ENCODE results near the gene AVP.
"Not testable (repeated sequence)": the region's sequence is repeated elsewhere in the genome, so short reads cannot be mapped to it uniquely, and the experiment has no call there.

The AVP gene

GRCh38 chr20:3084283-3084985 is at the start of gene AVP:
Gene AVP (minus strand): TSS chr20:3084724. CDS start chr20:3084674, 50 bp downstream.
- DNase-seq, result no peak

DNA sequence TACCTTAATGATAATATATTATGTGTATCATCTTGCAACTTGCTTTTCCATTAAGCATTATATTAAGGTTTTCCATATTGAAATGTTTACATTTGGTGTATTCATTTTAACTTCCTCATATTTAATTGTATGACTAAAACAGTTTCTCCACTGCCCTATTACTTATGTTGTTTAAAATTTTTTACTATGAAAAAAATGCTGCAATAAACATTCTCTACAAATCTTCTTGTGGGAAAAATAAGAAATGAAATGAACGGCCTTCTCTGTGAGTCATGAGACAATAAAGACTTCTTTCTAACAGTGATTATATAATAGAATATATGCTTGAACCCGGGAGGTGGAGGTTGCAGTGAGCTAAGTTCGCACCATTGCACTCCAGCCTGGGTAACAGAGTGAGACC is 49.6 kb upstream of the AVP start:
- no peak for DNase-seq

- no peak for DNase-seq
Measured at GRCh38 chr20:3133155-3133554, 48.6 kb upstream of the AVP start.

DNA sequence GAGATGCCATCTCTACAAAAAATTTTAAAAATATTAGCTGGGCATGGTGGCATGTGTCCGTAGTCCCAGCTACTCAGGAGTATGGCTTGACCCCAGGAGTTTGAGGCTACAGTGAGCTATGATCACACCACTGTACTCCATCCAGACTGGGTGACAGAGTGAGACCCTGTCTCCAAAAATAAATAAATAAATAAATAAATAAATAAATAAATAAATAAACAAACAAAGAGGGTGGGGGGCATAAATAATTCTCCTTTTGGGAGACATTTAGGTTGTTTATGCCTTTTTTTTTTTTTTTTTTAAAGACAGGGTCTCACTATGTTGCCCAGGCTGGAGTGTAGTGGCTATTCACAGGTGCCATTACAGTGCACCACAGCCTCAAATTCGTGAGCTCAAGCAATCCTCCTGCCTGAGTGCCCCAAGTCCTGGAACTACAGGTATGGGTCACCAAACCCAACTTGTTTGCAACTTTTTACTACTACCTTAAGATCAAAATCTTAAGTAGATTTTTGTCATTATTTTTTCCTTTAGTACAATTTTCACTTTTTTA is 45.6 kb upstream of the AVP start:
- DNase-seq, result no peak

GRCh38 chr20:3129094-3129493 is 44.6 kb upstream of the AVP start:
- DNase-seq, result no peak

GRCh38 chr20:3128275-3128984 is 43.9 kb upstream of the AVP start:
- no peak for DNase-seq

DNA sequence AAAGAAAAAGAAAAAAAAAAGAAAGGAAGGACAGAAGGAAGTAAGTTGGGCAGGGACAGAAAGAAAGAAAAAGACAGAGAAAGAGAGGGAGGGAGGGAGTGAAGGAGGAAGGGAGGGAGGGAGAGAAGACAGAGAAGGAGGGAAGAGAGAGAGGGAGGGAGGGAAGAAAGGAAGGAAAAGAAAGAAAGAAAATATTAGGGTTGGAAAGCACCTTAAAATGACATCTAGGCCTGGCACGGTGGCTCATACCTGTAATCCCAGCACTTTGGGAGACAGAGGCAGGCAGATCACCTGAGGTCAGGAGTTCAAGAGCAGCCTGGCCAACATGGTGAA is 42.0 kb upstream of the AVP start:
- no peak for DNase-seq

DNA sequence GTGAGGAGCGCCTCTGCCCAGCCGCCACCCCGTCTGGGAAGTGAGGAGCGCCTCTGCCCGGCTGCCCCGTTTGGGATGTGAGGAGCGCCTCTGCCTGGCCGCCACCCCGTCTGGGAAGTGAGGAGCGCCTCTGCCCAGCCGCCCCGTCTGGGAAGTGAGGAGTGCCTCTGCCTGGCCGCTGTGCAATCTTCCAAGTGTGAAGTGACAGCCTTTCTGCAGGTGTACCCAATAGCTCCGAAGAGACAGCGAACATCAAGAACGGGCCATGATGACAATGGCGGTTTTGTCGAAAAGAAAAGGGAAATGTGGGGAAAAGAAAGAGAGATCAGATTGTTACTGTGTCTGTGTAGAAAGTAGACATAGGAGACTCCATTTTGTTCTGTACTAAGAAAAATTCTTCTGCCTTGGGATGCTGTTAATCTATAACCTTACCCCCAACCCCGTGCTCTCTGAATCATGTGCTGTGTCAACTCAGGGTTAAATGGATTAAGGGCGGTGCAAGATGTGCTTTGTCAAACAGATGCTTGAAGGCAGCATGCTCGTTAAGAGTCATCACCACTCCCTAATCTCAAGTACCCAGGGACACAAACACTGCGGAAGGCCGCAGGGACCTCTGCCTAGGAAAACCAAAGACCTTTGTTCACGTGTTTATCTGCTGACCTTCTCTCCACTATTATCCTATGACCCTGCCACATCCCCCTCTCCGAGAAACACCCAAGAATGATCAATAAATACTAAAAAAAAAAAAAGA is 41.4 kb upstream of the AVP start:
- DNase-seq, result not testable (repeated sequence)

DNA sequence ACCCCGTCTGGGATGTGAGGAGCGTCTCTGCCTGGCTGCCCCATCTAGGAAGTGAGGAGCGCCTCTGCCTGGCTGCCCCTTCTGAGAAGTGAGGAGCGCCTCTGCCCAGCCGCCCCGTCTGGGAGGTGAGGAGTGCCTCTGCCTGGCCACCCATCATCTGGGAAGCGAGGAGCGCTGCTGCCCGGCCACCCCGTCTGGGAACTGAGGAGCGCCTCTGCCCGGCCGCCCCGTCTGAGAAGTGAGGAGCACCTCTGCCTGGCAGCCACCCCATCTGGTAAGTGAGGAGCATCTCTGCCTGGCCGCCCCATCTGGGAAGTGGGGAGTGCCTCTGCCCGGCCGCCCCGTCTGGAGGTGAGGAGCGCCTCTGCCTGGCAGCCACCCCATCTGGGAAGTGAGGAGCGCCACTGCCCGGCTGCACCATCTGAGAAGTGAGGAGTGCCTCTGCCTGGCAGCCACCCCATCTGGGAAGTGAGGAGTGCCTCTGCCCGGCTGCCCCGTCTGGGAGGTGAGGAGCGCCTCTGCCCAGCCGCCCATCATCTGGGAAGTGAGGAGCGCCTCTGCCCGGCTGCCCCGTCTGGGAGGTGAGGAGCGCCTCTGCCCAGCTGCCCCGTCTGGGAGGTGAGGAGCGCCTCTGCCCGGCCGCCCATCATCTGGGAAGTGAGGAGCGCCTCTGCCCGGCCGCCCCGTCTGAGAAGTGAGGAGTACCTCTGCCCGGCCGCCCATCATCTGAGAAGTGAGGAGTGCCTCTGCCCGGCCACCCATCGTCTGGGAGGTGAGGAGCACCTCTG is 40.4 kb upstream of the AVP start:
- not testable (repeated sequence) for DNase-seq

DNA sequence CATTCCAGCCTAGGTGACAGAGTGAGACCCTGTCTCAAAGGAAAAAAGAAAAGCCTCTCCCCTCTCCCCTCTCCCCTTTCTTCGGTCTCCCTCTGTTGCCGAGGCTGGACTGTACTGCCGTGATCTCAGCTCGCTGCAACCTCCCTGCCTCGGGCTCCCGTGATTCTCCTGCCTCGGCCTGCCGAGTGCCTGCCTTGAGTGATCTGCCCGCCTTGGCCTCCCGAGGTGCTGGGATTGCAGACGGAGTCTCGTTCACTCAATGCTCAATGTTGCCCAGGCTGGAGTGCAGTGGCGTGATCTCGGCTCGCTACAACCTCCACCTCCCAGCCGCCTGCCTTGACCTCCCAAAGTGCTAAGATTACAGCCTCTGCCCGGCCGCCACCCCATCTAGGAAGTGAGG is 39.6 kb upstream of the AVP start:
- DNase-seq, result not testable (repeated sequence)

DNA sequence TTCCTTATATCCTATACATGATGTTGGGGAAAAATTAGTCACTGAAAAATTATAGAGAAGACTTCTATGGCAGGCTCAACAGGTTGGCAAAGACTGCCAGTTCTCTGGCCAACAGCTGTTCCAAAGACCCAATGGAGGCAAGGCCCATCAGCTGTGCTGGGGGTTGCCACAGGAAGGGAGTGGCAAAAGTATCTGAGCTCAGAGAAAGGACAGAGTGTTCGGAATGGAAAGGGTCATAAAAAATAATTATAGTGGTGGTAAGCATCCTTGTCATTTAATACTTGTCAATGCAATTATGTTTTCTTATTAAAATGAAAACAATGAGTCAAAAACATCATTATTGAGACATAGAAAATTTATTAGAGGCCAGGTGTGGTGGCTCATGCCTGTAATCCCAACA is 39.0 kb upstream of the AVP start:
- no peak for DNase-seq

DNA sequence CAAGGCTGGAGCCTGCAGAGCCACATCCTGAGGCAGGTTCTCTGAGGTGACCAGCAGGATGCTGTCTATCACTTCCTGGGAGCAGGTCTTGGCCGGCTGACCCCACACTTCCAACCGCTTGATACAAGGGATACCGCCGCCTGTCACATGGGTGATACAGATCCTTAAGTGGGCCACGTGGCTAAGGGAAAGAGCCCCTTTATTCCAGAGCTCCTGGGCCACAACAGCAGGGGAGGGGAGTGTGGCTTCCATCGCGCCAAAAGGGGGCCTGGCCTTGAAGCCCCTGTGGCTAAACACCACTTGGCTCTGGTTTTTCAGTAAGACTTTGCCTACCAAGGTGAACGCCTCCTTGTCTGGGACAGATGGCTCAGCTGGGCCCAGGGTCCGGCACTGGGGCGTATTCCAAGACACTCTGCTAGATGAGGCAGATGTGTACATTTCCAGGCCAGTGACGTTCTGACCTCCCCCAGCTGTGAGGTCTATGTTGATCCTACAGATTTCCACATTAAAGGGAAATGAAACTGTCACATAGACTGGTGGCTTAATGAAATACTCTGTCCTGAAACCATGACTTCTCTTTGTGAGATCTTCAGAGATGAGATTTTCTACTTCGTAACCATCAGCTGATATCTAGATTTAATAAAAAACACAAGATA is 37.6 kb upstream of the AVP start:
- no peak for DNase-seq

DNA sequence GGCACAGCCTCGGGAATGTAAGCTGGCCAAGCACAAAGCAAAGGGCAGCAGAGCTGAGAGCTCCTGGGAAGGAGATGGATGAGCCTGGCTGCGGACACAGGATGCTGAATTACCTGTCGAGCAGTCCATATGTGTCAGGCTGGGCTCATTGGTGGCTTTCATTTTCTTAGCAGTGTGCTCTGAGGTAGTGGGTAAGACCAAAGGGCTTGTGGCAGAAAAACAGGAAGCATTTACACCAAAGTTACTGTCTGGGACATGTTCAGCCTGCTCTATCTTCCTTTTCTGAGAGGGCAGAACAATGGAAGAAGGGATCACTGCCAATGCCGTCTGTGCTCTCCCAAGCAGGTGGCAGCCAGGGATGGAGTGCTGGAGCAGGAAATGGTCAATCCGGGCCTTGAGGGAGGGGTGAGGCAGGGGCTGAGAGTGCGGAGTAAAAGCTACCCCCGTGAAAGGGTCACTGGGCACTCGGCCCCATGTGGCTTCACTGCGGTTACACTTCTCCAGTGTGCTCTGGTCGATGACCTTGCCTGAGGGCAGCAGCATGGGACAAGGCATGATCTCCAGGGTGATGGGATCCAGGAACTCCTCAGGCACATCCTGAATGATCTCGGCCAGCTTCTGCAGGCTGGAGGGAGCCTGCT is 36.9 kb upstream of the AVP start:
- no peak for DNase-seq

DNA sequence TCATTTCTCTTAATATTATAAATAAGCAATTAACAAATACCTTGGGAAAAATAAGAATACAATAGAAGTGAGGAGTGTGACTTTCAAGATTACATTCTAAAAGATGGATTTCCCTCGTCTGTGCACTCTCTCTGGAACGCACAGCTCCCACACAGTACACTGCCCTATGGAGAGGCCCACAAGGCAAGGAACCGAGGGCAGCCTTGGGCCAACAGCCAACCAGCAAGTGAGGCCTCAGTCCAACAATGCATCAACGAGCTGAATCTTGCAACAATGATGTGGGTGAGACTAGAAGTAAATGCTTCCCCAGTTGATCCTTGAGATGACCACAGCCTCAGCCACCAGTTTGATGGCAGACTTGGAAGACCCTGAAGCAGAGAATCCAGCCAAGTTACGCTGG is 34.5 kb upstream of the AVP start:
- DNase-seq, result no peak

- DNase-seq, result peak; percentile 52
Measured at GRCh38 chr20:3117839-3118379, 33.4 kb upstream of the AVP start.

DNA sequence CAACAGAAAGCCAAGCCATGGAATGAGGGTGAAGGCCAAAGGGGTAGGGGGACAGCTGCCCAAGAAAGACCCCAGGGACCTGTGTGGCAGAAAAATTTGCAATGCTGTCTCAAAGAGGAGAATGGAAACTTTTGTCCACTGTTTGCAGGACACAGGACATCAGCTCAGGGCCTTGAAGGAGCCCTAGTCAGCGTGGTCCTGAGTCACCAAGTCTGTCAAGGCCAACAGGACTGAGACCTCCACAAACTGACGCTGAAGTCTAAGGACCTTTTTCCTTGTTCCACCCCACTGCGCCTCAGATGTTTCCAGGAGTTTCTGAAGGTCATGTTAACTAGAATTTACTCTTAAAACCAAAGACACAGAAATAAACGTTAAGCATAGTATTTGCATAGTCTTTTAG is 31.8 kb upstream of the AVP start:
- no peak for DNase-seq

DNA sequence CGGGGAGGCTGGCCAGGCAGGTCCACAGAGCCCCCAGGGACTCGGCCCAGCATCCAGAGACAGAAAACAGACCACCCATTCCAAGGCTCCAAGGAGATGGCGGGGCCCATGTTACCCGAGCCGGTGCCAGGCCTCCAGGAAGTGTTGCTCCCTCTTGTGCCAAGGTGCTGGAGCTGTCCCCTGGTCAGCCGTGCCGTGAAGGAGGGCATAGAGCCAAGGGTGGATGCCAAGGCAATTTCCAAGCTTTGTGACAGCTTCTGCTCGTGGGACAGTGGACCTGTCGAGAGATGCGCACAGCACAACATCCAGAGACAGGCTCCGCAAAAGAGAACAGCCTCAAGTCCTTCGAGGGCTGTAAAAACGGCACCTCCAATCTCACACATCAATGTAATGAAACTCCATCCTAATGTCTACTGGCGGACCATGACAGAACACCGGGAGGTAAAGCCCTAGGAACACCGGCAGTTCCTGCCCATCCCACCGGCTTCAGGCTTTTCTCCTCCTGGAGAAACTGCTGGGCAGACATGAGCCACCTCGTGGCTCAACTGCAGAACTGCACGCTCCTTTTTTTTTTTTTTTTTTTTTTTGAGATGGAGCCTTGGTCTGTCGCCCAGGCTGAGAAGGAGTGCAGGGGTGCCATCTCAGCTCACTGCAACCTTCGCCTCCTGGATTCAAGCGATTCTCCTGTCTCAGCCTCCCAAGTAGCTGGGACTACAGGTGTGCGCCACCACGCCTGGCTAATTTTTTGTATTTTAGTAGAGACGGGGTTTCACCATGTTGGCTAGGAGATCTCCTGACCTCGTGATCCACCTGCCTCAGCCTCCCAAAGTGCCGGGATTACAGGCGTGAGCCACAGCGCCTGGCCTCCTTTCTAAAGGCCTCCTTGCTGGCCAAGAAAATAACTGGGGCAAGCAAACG is 30.9 kb upstream of the AVP start:
- DNase-seq, result no peak

- DNase-seq, result no peak
Measured at GRCh38 chr20:3111995-3112394, 27.5 kb upstream of the AVP start.

DNA sequence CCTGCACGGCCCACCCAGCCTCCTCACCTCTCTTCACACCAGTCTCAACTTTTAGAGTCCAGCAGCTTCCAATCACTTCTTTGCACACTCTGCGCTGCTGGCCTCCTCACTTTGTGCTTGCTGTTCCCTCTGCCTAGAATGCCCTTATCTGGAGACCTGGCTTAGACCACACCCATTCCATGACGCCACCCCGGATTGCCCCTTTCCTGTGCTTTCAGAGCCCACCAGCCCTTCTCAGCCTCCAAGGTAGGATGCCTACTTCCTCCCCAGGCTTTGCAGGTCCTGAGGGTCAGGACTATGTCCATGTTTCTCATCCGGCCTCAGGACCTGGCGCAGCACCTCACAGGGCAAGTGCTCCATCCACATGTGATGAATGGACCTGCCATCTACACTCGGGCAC is 27.0 kb upstream of the AVP start:
- DNase-seq, result no peak

Measured in stimulated activated CD8-positive, alpha-beta memory T cell treated with anti-CD3 and anti-CD28 coated beads, Interleukin-4, amount 100 ng/mL, for 48 hours (primary cell).